ENCODE results near the gene HYDIN. TPM values are rescaled to one million over a fixed set of nuclear protein-coding genes. Genes with fewer than 3 reads are reported as not detected.

Gene HYDIN
- 1 to 10 TPM in 2 of 4 donors, under 1 TPM in 1, not detected in 1; 0.16 to 2.0 (median 1.4) TPM for total RNA-seq

DNA sequence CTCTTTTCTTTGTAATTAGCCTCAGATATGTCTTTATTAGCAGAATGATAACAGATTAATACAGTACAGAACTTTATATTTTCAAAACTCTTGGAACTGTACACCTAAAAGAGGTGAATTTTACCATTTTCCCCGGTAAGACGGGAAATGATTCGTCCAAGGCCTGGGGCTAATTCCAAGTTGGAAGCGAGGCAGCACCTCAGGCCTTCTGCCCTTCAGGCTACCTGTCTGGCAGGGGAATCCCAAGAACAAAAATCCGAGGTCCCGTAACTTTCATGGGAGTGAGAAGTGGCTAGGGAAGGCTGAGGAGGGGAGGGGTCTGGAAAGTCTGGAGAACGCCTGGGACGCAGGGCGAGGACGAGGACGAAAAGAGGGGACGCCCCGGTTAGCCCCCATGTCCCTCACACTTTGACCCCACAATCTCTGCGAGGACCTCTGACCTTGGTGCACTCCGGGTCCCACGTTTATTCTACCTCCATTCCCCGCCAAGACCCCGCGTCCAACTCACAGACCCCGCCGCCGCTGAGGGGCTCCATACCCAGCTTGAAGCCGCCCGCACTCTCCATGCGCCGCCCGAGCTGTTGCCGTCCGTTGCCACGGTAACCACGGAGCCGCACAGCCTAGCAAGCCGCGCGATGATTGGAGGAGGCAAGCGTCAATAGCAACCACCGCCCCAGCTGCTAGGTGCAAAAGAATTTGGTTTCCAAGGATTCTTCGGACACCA lies at the start of gene HYDIN:
Gene HYDIN (minus strand): TSS at position 601 of the 724 bp plus-strand sequence. CDS start 43,827 bp downstream, outside the sequence.
- intact Hi-C loops (cut with DNase I; ENCODE audit: low total_unique reads) (no loop called here), in situ Hi-C loops (cut with MboI; ENCODE audit: low pct_ligation_motif_present in 1 of 4, low pct_unique_long_range_greater_than_20kb in 1 of 4, low sequenced_read_pairs in 3 of 4) (no loop called here)
- H3K27ac ChIP-seq, result no peak within 1 kb of the TSS
- peak; percentile 41 for DNase-seq
- H3K27me3 ChIP-seq, result peaks cover 15% of the 10 kb centered on the region
- no peaks in the 10 kb centered on the region for H3K4me1 ChIP-seq
- 25 to 26% methylated on average over 15 to 38 of the region's 38 CpGs for WGBS, 2 donors (ENCODE audit: low coverage in 1 of 2)
- H3K4me3 ChIP-seq, result no peak within 1 kb of the TSS
- TF ChIP-seq EP300 (IDR thresholded peaks at IDR 0.05; ENCODE audit: low read depth), result no peak
- no peak for TF ChIP-seq POLR2A (IDR thresholded peaks at IDR 0.05)
- TF ChIP-seq, protein P1, sequence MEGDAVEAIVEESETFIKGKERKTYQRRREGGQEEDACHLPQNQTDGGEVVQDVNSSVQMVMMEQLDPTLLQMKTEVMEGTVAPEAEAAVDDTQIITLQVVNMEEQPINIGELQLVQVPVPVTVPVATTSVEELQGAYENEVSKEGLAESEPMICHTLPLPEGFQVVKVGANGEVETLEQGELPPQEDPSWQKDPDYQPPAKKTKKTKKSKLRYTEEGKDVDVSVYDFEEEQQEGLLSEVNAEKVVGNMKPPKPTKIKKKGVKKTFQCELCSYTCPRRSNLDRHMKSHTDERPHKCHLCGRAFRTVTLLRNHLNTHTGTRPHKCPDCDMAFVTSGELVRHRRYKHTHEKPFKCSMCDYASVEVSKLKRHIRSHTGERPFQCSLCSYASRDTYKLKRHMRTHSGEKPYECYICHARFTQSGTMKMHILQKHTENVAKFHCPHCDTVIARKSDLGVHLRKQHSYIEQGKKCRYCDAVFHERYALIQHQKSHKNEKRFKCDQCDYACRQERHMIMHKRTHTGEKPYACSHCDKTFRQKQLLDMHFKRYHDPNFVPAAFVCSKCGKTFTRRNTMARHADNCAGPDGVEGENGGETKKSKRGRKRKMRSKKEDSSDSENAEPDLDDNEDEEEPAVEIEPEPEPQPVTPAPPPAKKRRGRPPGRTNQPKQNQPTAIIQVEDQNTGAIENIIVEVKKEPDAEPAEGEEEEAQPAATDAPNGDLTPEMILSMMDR (IDR thresholded peaks at IDR 0.05), result no peak
- no peak for TF ChIP-seq POLR2AphosphoS5 (IDR thresholded peaks at IDR 0.05)
- no peaks in the 10 kb centered on the region for H3K36me3 ChIP-seq
- H3K9me3 ChIP-seq, result peaks cover 8 to 10% of the 10 kb centered on the region in 2 donors

DNA sequence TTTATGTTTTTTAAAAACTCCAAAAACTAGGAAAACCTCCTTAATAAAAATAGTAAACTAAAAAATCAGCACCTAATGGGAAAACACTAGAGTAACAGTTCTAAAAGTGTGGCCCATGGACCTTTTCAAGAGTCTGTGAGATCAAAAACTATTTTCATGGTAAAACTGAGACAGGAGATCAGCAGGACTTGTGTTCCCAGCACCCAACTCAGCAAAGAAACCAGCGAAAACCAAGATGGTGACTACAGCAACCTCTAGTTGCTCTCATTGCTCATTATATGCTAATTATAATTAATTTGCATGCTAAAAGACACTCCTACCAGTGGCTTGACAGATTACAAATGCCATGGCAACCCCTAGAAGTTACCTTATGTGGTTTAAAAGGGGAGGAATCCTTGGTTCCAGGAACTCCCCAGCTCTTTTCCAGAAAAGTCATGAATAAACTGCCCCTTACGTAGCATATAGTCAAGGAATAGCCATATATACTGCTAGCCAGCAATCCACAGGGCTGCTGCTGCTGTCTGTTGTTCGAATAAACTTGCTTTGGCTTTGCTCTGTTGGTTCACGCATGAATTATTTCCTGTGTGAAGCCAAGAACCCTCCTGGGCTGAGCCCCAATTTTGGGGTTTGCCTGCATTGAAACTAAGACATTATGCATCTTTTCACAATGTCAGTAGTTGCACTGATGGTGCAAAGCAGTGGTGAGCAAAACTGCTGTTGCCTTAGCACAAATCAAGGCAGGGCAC lies 46.2 kb upstream of the HYDIN start:
- peaks cover 0 to 3% of the 10 kb centered on the region in 2 donors for H3K9me3 ChIP-seq
- H3K36me3 ChIP-seq, result no peaks in the 10 kb centered on the region
- H3K4me1 ChIP-seq, result no peaks in the 10 kb centered on the region
- 85 to 86% methylated on average over 3 to 4 of the region's 4 CpGs for WGBS, 2 donors (ENCODE audit: low coverage in 1 of 2)
- H3K4me3 ChIP-seq, result no peak overlapping the region
- H3K27ac ChIP-seq, result no peak overlapping the region
- no peak for DNase-seq
- in situ Hi-C loops (cut with MboI; ENCODE audit: low pct_ligation_motif_present in 1 of 4, low pct_unique_long_range_greater_than_20kb in 1 of 4, low sequenced_read_pairs in 3 of 4) (no loop called here), intact Hi-C loops (cut with DNase I; ENCODE audit: low total_unique reads) (no loop called here)
- TF ChIP-seq, protein P1 (IDR thresholded peaks at IDR 0.05), result no peak
- no peak for TF ChIP-seq POLR2A (IDR thresholded peaks at IDR 0.05)
- no peak for TF ChIP-seq EP300 (IDR thresholded peaks at IDR 0.05; ENCODE audit: low read depth)
- no peak for TF ChIP-seq POLR2AphosphoS5 (IDR thresholded peaks at IDR 0.05)
- H3K27me3 ChIP-seq, result no peaks in the 10 kb centered on the region

DNA sequence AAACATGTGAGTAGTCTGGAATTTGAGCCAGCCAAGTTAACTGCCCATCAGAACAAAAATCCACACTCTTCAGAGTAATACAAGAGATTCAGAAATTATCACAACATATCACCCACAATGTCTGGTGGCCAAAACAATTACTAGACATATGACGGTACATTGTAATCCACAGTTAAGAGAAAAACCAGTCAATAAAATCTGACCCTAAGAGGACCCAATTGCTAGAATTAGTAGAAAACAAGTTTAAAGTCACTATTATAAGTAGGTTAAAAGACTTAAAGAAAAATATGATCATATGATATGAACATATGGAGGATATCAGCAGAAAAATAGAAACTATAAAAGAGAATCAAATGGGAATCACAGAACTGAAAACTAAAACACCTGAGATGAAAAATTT lies 42.9 kb upstream of the HYDIN start:
- Histone ChIP-seq H3K4me1 (no peaks in the 10 kb centered on the region), H3K27me3 (no peaks in the 10 kb centered on the region), H3K27ac (no peak overlapping the region), H3K4me3 (no peak overlapping the region), H3K36me3 (no peaks in the 10 kb centered on the region), H3K9me3 (peaks cover 0 to 3% of the 10 kb centered on the region in 2 donors)
- TF ChIP-seq POLR2AphosphoS5 (IDR thresholded peaks at IDR 0.05) (no peak), EP300 (IDR thresholded peaks at IDR 0.05; ENCODE audit: low read depth) (no peak), POLR2A (IDR thresholded peaks at IDR 0.05) (no peak)
- TF ChIP-seq, protein P1 (IDR thresholded peaks at IDR 0.05), result no peak
- in situ Hi-C loops (cut with MboI; ENCODE audit: low pct_ligation_motif_present in 1 of 4, low pct_unique_long_range_greater_than_20kb in 1 of 4, low sequenced_read_pairs in 3 of 4) (no loop called here), intact Hi-C loops (cut with DNase I; ENCODE audit: low total_unique reads) (no loop called here)
- 86 to 100% methylated on average over 1 of the region's 1 CpG for WGBS, 2 donors (ENCODE audit: low coverage in 1 of 2)
- no peak for DNase-seq

DNA sequence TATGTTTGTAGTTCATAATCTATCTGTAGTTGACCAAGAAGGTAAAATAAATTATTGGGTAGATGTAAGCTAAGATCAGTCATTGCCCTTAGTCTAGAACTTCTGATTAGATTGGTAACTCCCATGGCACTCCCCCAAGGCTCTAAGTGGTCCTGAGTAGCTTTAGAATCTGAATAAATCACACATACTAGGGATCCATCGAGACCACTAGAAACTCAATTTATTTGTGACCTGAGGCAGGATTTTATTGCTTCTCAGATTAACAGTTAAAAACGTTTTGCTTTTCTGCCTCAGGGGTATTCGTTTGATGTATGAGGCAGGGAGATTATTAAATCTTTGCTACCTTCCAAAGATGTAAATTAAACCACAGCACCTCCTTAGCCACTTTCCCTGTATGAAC lies 33.8 kb upstream of the HYDIN start:
- intact Hi-C loops (cut with DNase I; ENCODE audit: low total_unique reads), result no loop called here

More for the DNA sequence above, 33.8 kb upstream of the HYDIN start:
- WGBS, 2 donors (ENCODE audit: low coverage in 1 of 2), result 47 to 61% methylated on average over 3 of the region's 3 CpGs
- H3K4me1 ChIP-seq, result no peaks in the 10 kb centered on the region
- no peak for TF ChIP-seq EP300 (IDR thresholded peaks at IDR 0.05; ENCODE audit: low read depth)
- TF ChIP-seq, protein P1 (IDR thresholded peaks at IDR 0.05), result no peak
- TF ChIP-seq POLR2AphosphoS5 (IDR thresholded peaks at IDR 0.05), result no peak
- no peak for TF ChIP-seq POLR2A (IDR thresholded peaks at IDR 0.05)
- DNase-seq, result no peak
- no peak overlapping the region for H3K27ac ChIP-seq
- in situ Hi-C loops (cut with MboI; ENCODE audit: low pct_ligation_motif_present in 1 of 4, low pct_unique_long_range_greater_than_20kb in 1 of 4, low sequenced_read_pairs in 3 of 4), result no loop called here
- no peak overlapping the region for H3K4me3 ChIP-seq
- no peaks in the 10 kb centered on the region for H3K36me3 ChIP-seq
- H3K27me3 ChIP-seq, result peaks cover 3% of the 10 kb centered on the region
- no peaks in the 10 kb centered on the region for H3K9me3 ChIP-seq
